Measurements from ENCODE around the gene INTS15.

INTS15 gene

GRCh38 chr7:6643915-6644625 is 54.2 kb downstream of the INTS15 start:
- no peak for DNase-seq

DNA sequence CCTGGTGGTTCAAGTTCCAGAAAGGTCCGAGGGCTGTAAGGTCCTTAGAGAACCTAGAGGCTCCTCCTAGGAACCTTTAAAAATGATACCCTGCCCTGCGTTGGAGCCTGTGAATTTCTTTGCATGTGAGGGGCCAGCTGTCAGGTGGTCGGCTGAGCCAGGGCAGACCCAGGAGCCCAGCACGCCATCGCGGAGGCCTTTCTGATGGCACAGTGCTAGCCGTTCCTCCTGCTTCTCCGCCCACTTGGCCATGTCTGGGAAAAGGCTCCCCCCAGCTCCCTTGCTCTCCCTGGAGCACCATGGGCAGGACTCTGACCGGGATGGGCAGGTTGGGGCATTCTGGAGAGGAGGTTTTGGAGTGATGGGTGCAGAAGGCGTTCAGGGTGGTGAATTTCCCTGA is 54.9 kb downstream of the INTS15 start:
- DNase-seq, result no peak

- DNase-seq, result no peak
Measured at GRCh38 chr7:6646465-6646864, 56.6 kb downstream of the INTS15 start.

GRCh38 chr7:6647080-6647479 is 57.3 kb downstream of the INTS15 start:
- DNase-seq, result no peak

- no peak for DNase-seq
Measured at GRCh38 chr7:6647541-6647940, 57.7 kb downstream of the INTS15 start.

- DNase-seq, result no peak
Measured at GRCh38 chr7:6648066-6648814, 58.4 kb downstream of the INTS15 start.

DNA sequence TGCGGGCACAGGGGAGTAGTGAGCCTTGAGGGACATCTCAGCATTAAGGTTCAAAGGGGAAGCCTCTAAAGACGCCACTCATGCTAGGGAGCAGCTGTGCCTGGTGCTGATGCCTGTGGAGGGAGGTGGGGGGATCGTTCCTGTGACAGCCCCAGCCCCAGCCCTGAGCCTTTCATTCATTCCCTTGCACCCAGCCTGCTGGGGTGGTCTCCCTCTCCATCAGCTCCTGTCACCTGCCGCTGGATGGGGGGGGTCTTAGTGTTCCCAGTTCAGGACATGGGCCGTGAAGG is 58.9 kb downstream of the INTS15 start:
- no peak for DNase-seq

GRCh38 chr7:6649241-6649961 is 59.6 kb downstream of the INTS15 start:
- no peak for DNase-seq

DNA sequence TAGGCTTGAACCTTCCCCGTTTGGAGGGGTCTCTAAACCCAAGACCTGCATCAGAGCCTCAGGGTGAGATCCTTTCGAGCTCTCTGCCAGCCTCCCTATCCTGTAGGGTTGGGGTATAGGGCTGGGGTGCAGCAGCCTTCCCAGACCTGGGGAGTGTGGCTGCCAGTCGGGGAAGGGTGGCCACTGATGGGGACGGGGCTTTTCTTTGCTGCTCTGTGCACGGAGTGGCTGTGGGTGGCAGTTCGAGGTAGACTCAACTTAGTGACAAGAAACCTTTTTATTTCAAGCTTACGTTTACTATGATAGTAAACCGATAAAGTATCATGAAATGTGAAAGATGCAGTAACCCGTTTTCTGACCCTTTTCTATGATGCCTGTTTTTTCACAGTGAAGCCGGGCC is 60.3 kb downstream of the INTS15 start:
- DNase-seq, result no peak

- DNase-seq, result no peak
Measured at GRCh38 chr7:6650521-6651011, 60.7 kb downstream of the INTS15 start.

DNA sequence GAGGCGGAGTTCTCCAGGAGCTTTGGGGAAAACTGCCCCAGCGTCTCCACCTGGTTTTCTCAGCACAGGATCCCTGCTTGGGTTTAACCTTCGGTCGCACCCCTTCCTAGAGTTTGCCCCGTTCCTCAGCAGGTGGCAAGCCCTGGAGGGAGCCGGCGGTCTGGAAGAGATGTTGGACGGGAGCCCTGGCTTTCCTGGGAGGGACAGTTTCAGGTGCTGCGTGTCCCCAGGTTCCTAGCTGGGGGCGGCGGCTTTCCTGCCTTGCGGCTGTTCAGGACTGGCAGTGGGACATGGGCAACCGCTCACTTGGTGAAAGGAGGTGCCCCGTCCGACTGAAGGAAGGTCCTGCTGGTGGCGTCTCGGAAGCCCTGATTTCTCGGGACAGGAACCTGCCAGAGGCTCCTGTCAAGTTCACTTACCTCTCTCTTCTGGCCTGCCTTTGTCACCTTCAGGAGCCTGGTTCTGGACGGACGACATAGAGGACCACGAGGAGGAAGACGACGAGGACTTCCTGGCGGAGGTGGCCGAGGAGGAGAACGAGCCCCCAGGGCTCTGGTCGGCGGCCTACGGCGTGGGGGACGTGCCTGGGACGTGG is 62.1 kb downstream of the INTS15 start:
- no peak for DNase-seq

DNA sequence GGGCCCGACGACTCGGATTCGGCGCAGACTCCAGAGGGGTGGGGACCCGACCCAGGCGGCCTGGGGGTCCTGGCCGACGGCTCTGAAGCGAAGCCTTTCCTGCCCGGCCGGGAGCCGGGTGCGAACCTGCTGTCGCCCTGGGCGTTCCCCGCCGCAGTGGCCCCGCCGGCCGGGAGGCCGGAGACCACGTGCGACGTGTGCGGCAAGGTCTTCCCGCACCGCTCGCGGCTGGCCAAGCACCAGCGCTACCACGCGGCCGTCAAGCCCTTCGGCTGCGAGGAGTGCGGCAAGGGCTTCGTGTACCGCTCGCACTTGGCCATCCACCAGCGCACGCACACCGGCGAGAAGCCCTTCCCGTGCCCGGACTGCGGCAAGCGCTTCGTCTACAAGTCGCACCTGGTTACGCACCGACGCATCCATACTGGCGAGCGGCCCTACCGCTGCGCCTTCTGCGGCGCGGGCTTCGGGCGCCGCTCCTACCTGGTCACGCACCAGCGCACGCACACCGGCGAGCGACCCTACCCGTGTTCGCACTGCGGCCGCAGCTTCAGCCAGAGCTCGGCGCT is 62.7 kb downstream of the INTS15 start:
- no peak for DNase-seq

GRCh38 chr7:6653071-6654003 is 63.5 kb downstream of the INTS15 start:
- no peak for DNase-seq

- DNase-seq, result no peak
Measured at GRCh38 chr7:6654113-6654841, 64.5 kb downstream of the INTS15 start.

DNA sequence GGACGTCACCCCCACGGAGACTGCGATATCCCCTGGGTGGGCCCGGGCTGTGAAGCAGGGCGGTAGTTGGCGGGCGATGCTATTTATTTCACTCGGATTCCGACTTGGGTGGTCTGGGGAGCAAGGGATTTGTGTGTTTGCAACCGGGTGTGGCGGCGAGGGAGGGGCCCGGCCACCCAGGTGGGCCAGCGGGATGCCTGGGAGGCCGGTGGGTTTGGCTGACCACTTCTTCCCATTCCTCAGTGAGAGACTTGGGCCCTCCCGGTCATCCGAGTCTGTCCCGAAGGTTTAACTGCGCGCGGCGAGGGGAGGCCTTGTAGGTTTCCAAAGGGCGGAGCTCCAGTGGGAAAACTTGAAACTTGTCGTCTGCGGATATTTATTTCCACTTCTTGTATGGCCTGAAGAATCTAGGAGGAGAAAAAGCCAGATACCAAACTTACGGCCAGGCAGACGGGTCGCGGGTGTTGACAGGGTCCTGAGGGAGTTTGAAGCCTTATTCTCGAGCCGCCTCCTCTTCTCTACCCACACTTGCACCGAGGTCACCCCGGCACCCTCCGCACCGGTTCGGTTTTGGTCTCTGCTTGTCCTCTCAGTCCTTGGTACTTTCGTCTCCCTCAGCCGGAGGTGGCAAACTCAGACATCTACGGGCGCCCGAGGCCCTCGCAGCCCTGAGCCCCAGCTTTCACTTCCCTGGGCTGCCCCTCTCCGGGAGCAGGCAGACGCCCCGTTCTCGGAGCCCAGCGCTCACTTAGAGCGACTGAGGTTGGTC is 65.2 kb downstream of the INTS15 start:
- no peak for DNase-seq

- DNase-seq, result no peak
Measured at GRCh38 chr7:6655636-6656385, 66.0 kb downstream of the INTS15 start.

GRCh38 chr7:6656413-6656812 is 66.6 kb downstream of the INTS15 start:
- no peak for DNase-seq

Data from GF-D8 (cell line).